ENCODE measurements around the gene CSKMT. TPM values are rescaled to one million over a fixed set of nuclear protein-coding genes. Genes with fewer than 3 reads are reported as not detected.

The CSKMT gene
- total and polyA plus RNA-seq, 11 donors: 0.38 to 8.7 (median 4.4) TPM

DNA sequence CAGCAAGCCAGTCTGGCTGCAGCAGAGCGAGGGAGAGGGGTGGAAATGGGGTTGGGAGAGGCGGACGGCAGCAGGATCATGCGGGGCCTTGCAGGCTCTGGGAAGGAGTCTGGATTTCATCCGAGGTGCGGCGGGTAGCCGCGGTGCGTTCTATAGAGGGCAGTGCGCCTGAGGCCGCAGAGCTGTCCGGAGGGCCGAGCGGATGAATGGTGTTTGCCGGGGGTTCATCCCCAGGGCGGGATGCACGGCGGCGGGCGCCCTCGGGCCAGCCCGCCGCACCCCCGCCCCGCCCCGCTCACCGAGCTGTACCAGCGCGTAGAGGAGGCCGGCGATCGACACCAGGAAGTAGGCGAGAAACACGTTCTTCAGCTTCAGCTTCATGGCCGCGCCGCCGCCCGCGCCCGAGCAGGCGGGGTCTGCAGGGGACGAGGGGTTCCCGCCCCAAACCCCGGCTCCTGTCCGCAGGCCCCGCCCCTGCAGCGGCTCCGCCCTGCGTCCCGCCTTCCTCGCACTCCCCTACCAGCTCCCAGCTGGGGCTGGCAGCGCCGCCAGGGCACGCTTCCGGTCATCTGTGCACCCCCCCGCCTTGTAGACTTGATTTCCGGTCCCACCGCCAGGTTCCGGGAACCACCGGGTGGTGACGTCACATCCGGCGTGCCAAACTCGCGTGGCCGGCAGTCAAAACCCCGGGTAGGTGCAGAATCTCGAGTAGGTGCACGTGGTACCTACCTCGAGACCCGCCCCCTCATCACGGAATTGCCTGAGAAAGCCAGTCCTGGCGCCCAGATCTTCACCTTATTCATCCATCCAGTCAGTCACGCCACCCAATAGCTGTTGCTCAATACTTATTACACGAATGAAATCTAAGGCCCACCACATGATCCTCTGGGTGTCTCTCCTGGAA lies 43.3 kb upstream of the CSKMT start, which contains the start of gene B3GAT3:
B3GAT3 (minus strand) TSS at position 420 of the 904 bp plus-strand sequence; CDS start at position 381, 39 bp downstream.
- 1 to 4% (median 1%) methylated on average over 22 to 77 of the region's 77 CpGs for WGBS, 4 donors
- H3K27me3 ChIP-seq: no peaks in the 10 kb centered on the region
- peaks cover 0 to 28% (median 14%) of the 10 kb centered on the region in 12 donors for H3K4me1 ChIP-seq
- peaks cover 2 to 43% (median 34%) of the 10 kb centered on the region in 9 donors for H3K36me3 ChIP-seq
- intact Hi-C loops (cut with DNase I): no loop called here
- H3K27ac ChIP-seq: peak within 1 kb of the TSS; percentile 69 to 96 (median 88)
- peak; percentile 96 to 99 (median 99) for DNase-seq
- H3K9me3 ChIP-seq: no peaks in the 10 kb centered on the region
- peak in 1 of 2 donors; percentile 85 for TF ChIP-seq POLR2A (IDR thresholded peaks at IDR 0.05)
- TF ChIP-seq, protein P1, sequence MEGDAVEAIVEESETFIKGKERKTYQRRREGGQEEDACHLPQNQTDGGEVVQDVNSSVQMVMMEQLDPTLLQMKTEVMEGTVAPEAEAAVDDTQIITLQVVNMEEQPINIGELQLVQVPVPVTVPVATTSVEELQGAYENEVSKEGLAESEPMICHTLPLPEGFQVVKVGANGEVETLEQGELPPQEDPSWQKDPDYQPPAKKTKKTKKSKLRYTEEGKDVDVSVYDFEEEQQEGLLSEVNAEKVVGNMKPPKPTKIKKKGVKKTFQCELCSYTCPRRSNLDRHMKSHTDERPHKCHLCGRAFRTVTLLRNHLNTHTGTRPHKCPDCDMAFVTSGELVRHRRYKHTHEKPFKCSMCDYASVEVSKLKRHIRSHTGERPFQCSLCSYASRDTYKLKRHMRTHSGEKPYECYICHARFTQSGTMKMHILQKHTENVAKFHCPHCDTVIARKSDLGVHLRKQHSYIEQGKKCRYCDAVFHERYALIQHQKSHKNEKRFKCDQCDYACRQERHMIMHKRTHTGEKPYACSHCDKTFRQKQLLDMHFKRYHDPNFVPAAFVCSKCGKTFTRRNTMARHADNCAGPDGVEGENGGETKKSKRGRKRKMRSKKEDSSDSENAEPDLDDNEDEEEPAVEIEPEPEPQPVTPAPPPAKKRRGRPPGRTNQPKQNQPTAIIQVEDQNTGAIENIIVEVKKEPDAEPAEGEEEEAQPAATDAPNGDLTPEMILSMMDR (IDR thresholded peaks at IDR 0.05): peak in 2 of 12 donors; percentile 4
- peak; percentile 98 to 99 (median 99) for ATAC-seq
- H3K4me3 ChIP-seq: peak within 1 kb of the TSS; percentile 43 to 94 (median 80)

DNA sequence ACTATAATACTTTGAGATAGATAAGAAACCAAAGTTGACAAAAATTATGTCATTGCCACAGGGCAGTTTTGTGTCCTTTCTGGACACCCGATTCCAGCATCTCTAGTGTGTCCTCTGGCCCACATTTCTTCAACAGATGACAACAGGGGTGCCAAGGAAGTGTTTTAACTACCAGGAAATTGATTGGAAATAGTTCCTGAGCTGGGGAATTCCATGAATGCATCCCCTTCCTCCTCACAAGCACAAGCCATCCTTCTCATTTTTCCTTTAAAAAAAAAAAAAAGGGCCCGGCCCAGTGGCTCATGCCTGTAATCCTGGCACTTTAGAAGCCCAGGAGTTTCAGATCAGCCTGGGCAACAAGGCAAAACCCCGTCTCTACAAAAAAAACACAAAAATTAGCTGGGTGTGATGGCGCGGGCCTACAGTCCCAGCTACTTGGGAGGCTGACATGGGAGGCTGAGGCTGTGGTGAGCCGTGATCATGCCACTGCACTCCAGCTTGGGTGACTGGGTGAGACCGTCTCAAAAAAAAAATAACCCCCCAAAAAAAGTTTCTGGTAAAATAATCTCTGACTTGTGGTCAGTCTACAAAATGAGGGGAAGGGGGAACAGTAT lies 42.5 kb upstream of the CSKMT start:
- Histone ChIP-seq H3K27ac (peak overlapping the region in 11 of 12 donors; percentile 77 to 96 (median 88)), H3K36me3 (peaks cover 2 to 43% (median 35%) of the 10 kb centered on the region in 9 donors), H3K4me3 (peak overlapping the region in 10 of 12 donors; percentile 64 to 94 (median 80)), H3K27me3 (no peaks in the 10 kb centered on the region), H3K4me1 (peaks cover 0 to 28% (median 14%) of the 10 kb centered on the region in 12 donors), H3K9me3 (no peaks in the 10 kb centered on the region)
- ATAC-seq: no peak
- WGBS, 4 donors: 80 to 87% (median 83%) methylated on average over 7 of the region's 7 CpGs
- no peak for TF ChIP-seq POLR2A (IDR thresholded peaks at IDR 0.05)
- TF ChIP-seq, protein P1 (IDR thresholded peaks at IDR 0.05): no peak
- intact Hi-C loops (cut with DNase I): loop anchor here in 1 of 10 donors (1.0 kb wide), 1 partner anchor 24 kb away; the partner anchor contains the start of gene GANAB
- no peak for DNase-seq

DNA sequence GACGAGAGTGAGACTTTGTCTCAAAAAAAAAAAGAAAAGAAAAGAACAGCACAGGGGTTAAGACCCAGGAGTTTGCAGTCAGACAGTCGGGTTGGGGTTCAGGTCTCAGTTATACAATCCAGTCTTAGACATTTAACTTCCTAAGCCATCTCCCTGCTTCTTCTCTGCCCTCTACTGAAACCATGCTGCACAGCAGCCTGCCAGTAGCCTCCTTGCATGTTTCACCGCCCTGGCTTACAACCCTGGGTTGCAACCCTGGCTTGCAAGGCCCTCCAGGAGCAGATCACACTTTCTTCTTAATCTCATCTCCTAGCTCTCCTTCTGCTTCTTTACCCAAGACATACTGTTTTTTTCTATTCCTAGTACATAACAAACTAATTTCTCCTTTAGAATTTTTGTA lies 37.4 kb upstream of the CSKMT start:
- intact Hi-C loops (cut with DNase I): no loop called here
- 75 to 85% (median 80%) methylated on average over 3 of the region's 3 CpGs for WGBS, 4 donors
- ATAC-seq (no peak), DNase-seq (peak in 1 of 5 donors; percentile 25)
- no peaks in the 10 kb centered on the region for H3K27me3 ChIP-seq
- H3K9me3 ChIP-seq: no peaks in the 10 kb centered on the region
- peaks cover 6 to 84% (median 79%) of the 10 kb centered on the region in 9 donors for H3K36me3 ChIP-seq
- TF ChIP-seq, protein P1 (IDR thresholded peaks at IDR 0.05): no peak
- TF ChIP-seq POLR2A (IDR thresholded peaks at IDR 0.05): no peak
- peaks cover 0 to 4% (median 0%) of the 10 kb centered on the region in 12 donors for H3K4me1 ChIP-seq
- no peak overlapping the region for H3K27ac ChIP-seq
- no peak overlapping the region for H3K4me3 ChIP-seq

DNA sequence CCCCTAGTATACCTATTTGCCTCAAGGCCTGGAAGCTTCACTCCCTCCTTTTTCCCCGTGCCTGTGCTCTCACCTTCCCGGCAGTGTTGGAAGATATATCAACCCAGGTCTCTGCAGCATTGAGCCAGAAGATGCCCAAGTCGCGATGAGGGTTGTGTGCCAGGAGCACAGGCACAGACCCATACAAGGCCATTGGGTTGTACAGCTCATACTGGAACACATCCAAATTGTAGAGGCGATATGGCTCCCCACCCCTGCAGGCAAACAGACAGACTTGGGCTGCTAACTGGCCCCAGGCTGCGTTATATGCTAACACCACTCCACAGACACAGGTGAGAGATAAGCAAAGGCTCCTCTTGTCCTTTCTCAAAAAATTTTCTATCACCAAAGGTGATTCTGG lies 32.6 kb upstream of the CSKMT start:
- Histone ChIP-seq H3K27me3 (no peaks in the 10 kb centered on the region), H3K4me3 (no peak overlapping the region), H3K27ac (no peak overlapping the region), H3K36me3 (peaks cover 7 to 100% (median 100%) of the 10 kb centered on the region in 9 donors), H3K4me1 (peaks cover 0 to 5% (median 0%) of the 10 kb centered on the region in 12 donors), H3K9me3 (no peaks in the 10 kb centered on the region)
- intact Hi-C loops (cut with DNase I): no loop called here
- DNase-seq (peak in 1 of 5 donors; percentile 21), ATAC-seq (peak in 1 of 4 donors; percentile 72)
- TF ChIP-seq POLR2A (IDR thresholded peaks at IDR 0.05): no peak
- TF ChIP-seq, protein P1 (IDR thresholded peaks at IDR 0.05): no peak
- 57 to 71% (median 64%) methylated on average over 3 to 6 of the region's 6 CpGs for WGBS, 4 donors
